ENCODE measurements around the gene LRRC45. TPM values are rescaled to one million over a fixed set of nuclear protein-coding genes. Genes with fewer than 3 reads are reported as not detected.

The LRRC45 gene
- total and polyA plus RNA-seq, 2 experiments from 2014 or later, result 16.1 to 40.7 TPM

- no peaks in the 10 kb centered on the region for H3K79me2 ChIP-seq (replicated peaks; ENCODE audit: insufficient read depth)
- H3K4me3 Mint-ChIP-seq, result no peak overlapping the region
- H3K4me2 ChIP-seq, result no peak overlapping the region
- peaks cover 27% of the 10 kb centered on the region for H3K4me1 Mint-ChIP-seq
- H3K27me3 ChIP-seq (ENCODE audit: insufficient read depth), result no peaks in the 10 kb centered on the region
- peaks cover 13% of the 10 kb centered on the region for H3K27me3 Mint-ChIP-seq (ENCODE audit: insufficient read depth, low read depth, poor library complexity)
- H3K4me1 ChIP-seq (ENCODE audit: insufficient read depth), result peaks cover 11% of the 10 kb centered on the region; the same call in 1 of the 2 replicates
- no peaks in the 10 kb centered on the region for H3K9me2 ChIP-seq (ENCODE audit: insufficient read depth)
- TF ChIP-seq ZNF331 (CRISPR knock-in tag; IDR thresholded peaks at IDR 0.05; ENCODE audit: low read depth) (no peak), CTCF (conservative IDR thresholded peaks at IDR 0.05; ENCODE audit: low read depth in 2 of 2) (no peak), STAT1 (IDR thresholded peaks at IDR 0.05; ENCODE audit: unreplicated experiment) (no peak), ZNF462 (CRISPR knock-in tag; IDR thresholded peaks at IDR 0.05) (no peak), ETS1 (IDR thresholded peaks at IDR 0.05) (no peak), EZH2 (IDR thresholded peaks at IDR 0.05; ENCODE audit: low read depth, unreplicated experiment) (no peak)
- 0 out of 2 replicates have a peak, but pooled peaks cover 3% of the 10 kb centered on the region for H3F3A ChIP-seq (replicated peaks; ENCODE audit: low read depth)
- peaks cover 6% of the 10 kb centered on the region for H4K20me1 ChIP-seq (replicated peaks; ENCODE audit: insufficient read depth)
- H3K9me3 Mint-ChIP-seq, result no peaks in the 10 kb centered on the region
- H3K4me3 ChIP-seq, result no peak overlapping the region
- H3K27ac Mint-ChIP-seq, result no peak overlapping the region
- H3K36me3 ChIP-seq (ENCODE audit: insufficient read depth), result no peaks in the 10 kb centered on the region
- DNase-seq (ENCODE audit: low spot score) (no peak), ATAC-seq (no peak)
- H3K36me3 Mint-ChIP-seq (ENCODE audit: low read depth), result peaks cover 13% of the 10 kb centered on the region
- H3K27ac ChIP-seq (ENCODE audit: low read depth), result no peak overlapping the region
- no peak overlapping the region for H2AFZ ChIP-seq
Observed at GRCh38 chr17:81993729-81994592, 29.1 kb upstream of the LRRC45 start.
